ENCODE measurements around the gene SNX18. TPM values are rescaled to one million over a fixed set of nuclear protein-coding genes. Genes with fewer than 3 reads are reported as not detected.

The SNX18 gene
- total and polyA plus RNA-seq, 12 donors, result 4.0 to 89.4 (median 33.7) TPM

- H3K36me3 ChIP-seq (replicated peaks in 1 of 2), result no peaks in the 10 kb centered on the region
- no peak overlapping the region for H3K4me3 ChIP-seq
- H3K27me3 ChIP-seq, result no peaks in the 10 kb centered on the region
- no peak for DNase-seq
- no peak for TF ChIP-seq CTCF (IDR thresholded peaks at IDR 0.05)
- TF ChIP-seq POLR2A (IDR thresholded peaks at IDR 0.05), result no peak
- intact Hi-C loops (cut with DNase I), result no loop called here
- H3K4me1 ChIP-seq (replicated peaks in 1 of 2), result no peaks in the 10 kb centered on the region
- H3K9me3 ChIP-seq (replicated peaks in 1 of 3), result no peaks in the 10 kb centered on the region
- 63 to 76% (median 66%) methylated on average over 1 of the region's 1 CpG for WGBS, 4 donors
- no peak overlapping the region for H3K27ac ChIP-seq
Observed at GRCh38 chr5:54558362-54558761, 40.8 kb downstream of the SNX18 start.

- no peak overlapping the region for H3K27ac ChIP-seq
- H3K27me3 ChIP-seq, result no peaks in the 10 kb centered on the region
- no peak overlapping the region for H3K4me3 ChIP-seq
- intact Hi-C loops (cut with DNase I), result no loop called here
- no peaks in the 10 kb centered on the region for H3K9me3 ChIP-seq (replicated peaks in 1 of 3)
- H3K36me3 ChIP-seq (replicated peaks in 1 of 2), result no peaks in the 10 kb centered on the region
- no peak for TF ChIP-seq CTCF (IDR thresholded peaks at IDR 0.05)
- no peak for TF ChIP-seq POLR2A (IDR thresholded peaks at IDR 0.05)
- H3K4me1 ChIP-seq (replicated peaks in 1 of 2), result no peaks in the 10 kb centered on the region
- no peak for DNase-seq
Observed at GRCh38 chr5:54561651-54562050, 44.1 kb downstream of the SNX18 start.

GRCh38 chr5:54563083-54563761 is 45.7 kb downstream of the SNX18 start:
- H3K4me1 ChIP-seq (replicated peaks in 1 of 2), result no peaks in the 10 kb centered on the region
- WGBS, 4 donors, result 89 to 100% (median 99%) methylated on average over 1 of the region's 1 CpG
- no peaks in the 10 kb centered on the region for H3K27me3 ChIP-seq
- intact Hi-C loops (cut with DNase I), result no loop called here
- H3K9me3 ChIP-seq (replicated peaks in 1 of 3), result no peaks in the 10 kb centered on the region
- no peak overlapping the region for H3K4me3 ChIP-seq
- H3K36me3 ChIP-seq (replicated peaks in 1 of 2), result no peaks in the 10 kb centered on the region
- no peak for DNase-seq
- TF ChIP-seq CTCF (IDR thresholded peaks at IDR 0.05), result no peak
- TF ChIP-seq POLR2A (IDR thresholded peaks at IDR 0.05), result no peak
- no peak overlapping the region for H3K27ac ChIP-seq

- no peak for DNase-seq
- Histone ChIP-seq H3K27me3 (no peaks in the 10 kb centered on the region), H3K4me3 (no peak overlapping the region), H3K4me1 (replicated peaks in 1 of 2) (peaks cover 0 to 7% of the 10 kb centered on the region in 2 donors), H3K9me3 (replicated peaks in 1 of 3) (no peaks in the 10 kb centered on the region), H3K27ac (no peak overlapping the region), H3K36me3 (replicated peaks in 1 of 2) (no peaks in the 10 kb centered on the region)
- WGBS, 4 donors, result 80 to 96% (median 94%) methylated on average over 2 of the region's 2 CpGs
- intact Hi-C loops (cut with DNase I), result no loop called here
- TF ChIP-seq POLR2A (IDR thresholded peaks at IDR 0.05), result no peak
- no peak for TF ChIP-seq CTCF (IDR thresholded peaks at IDR 0.05)
Observed at GRCh38 chr5:54567996-54568395, 50.4 kb downstream of the SNX18 start.
